Neural cell (in vitro differentiated cells): Measurements from ENCODE around the gene CCDC154. TPM values are rescaled to one million over a fixed set of nuclear protein-coding genes. Genes with fewer than 3 reads are reported as not detected.

Experiments used
- H2AFZ ChIP-seq: fragments of 200-600, 300-800 bp; sonication (generic), shearing (Covaris generic); 2 replicates; pipeline ENCODE4 v1.6.0; 2014; ENCODE audit warnings: low read depth, mild to moderate bottlenecking, antibody characterized with exemption, low read length, moderate library complexity
- H3F3A ChIP-seq: fragments of 200-600 bp; shearing (Covaris generic); 2 replicates; pipeline ENCODE4 v1.6.1; 2016; ENCODE audit warnings: mild to moderate bottlenecking, moderate library complexity, mixed read lengths, antibody characterized with exemption, low read length; ENCODE audit not compliant: insufficient read depth, poor library complexity, severe bottlenecking
- H3K27ac ChIP-seq: fragments of 200-600, 300-800 bp; sonication (generic), shearing (Covaris generic); 2 replicates; pipeline ENCODE4 v1.5.1; 2014; ENCODE audit warnings: mild to moderate bottlenecking, low read length, moderate library complexity
- H3K27me3 ChIP-seq: fragments of 300-800, 200-600 bp; sonication (generic), shearing (Covaris generic); 2 replicates; pipeline ENCODE4 v1.6.0; 2014; ENCODE audit warnings: mild to moderate bottlenecking, low read depth, low read length, moderate library complexity; ENCODE audit not compliant: insufficient read depth
- H3K36me3 ChIP-seq: fragments of 300-800, 200-600 bp; sonication (generic), shearing (Covaris generic); 2 replicates; pipeline ENCODE4 v1.5.1; 2014; ENCODE audit warnings: mild to moderate bottlenecking, antibody characterized with exemption, low read length, moderate library complexity; ENCODE audit not compliant: insufficient read depth
- H3K4me2 ChIP-seq: fragments of 300-800, 200-600 bp; sonication (generic), shearing (Covaris generic); 2 replicates; pipeline ENCODE4 v1.6.0; 2014; ENCODE audit warnings: mild to moderate bottlenecking, low read length
- H3K4me3 ChIP-seq: fragments of 300-800, 200-600 bp; sonication (generic), shearing (Covaris generic); 2 replicates; pipeline ENCODE4 v1.5.1; 2014; ENCODE audit warnings: mild to moderate bottlenecking, low read length, moderate library complexity
- H3K79me2 ChIP-seq: fragments of 200-600 bp; shearing (Covaris generic); replicated peaks from 2 replicates; pipeline ENCODE4 v1.6.0; 2014; ENCODE audit warnings: mild to moderate bottlenecking, low read length, moderate library complexity; ENCODE audit not compliant: insufficient read depth
- H3K9ac ChIP-seq: fragments of 300-800, 200-600 bp; sonication (generic), shearing (Covaris generic); 2 replicates; pipeline ENCODE4 v1.6.1; 2016; ENCODE audit warnings: mild to moderate bottlenecking, low read length, mixed read lengths
- H3K9me2 ChIP-seq: fragments of 200-600 bp; shearing (Covaris generic); 2 replicates; pipeline ENCODE4 v1.6.1; 2016; ENCODE audit warnings: mild to moderate bottlenecking, low read length, mixed read lengths; ENCODE audit not compliant: insufficient read depth
- H3K9me3 ChIP-seq: fragments of 200-600, 300-800 bp; sonication (generic), shearing (Covaris generic); 2 replicates; pipeline ENCODE4 v1.6.1; 2016; ENCODE audit warnings: mild to moderate bottlenecking, mixed run types, low read length, moderate library complexity, mixed read lengths
- H4K20me1 ChIP-seq: fragments of 200-600 bp; shearing (Covaris generic); 2 replicates; pipeline ENCODE4 v1.6.1; 2016; ENCODE audit warnings: mild to moderate bottlenecking, mixed run types; ENCODE audit not compliant: insufficient read depth
- CTCF ChIP-seq: fragments of 450-650 bp; IDR thresholded peaks from 2 replicates; pipeline ENCODE4 v1.5.1; 2014; ENCODE audit warnings: antibody characterized with exemption, mild to moderate bottlenecking, moderate library complexity; ENCODE audit not compliant: poor library complexity, severe bottlenecking
- EP300 ChIP-seq: fragments of 450-650 bp; conservative IDR thresholded peaks from 2 replicates; pipeline ENCODE4 v1.6.1; 2014; ENCODE audit warnings: antibody characterized with exemption, mild to moderate bottlenecking, moderate library complexity; ENCODE audit not compliant: poor library complexity, severe bottlenecking
- EZH2 ChIP-seq: fragments of 200-600, 300-800 bp; shearing (Covaris generic), sonication (generic); IDR thresholded peaks from 2 replicates; pipeline ENCODE4 v1.6.1; 2014; ENCODE audit warnings: antibody characterized with exemption, low read length, borderline replicate concordance, mild to moderate bottlenecking; ENCODE audit not compliant: insufficient read depth, poor library complexity, severe bottlenecking
- MXI1 ChIP-seq: fragments of 450-650 bp; conservative IDR thresholded peaks from 2 replicates; pipeline ENCODE4 v1.6.1; 2014; ENCODE audit warnings: antibody characterized with exemption, mild to moderate bottlenecking; ENCODE audit not compliant: poor library complexity, severe bottlenecking
- POLR2AphosphoS5 ChIP-seq: IDR thresholded peaks from 2 replicates; pipeline ENCODE4 v1.6.1; 2012
- RAD21 ChIP-seq: fragments of 450-650 bp; conservative IDR thresholded peaks from 2 replicates; pipeline ENCODE4 v1.6.1; 2014; ENCODE audit warnings: antibody characterized with exemption, mild to moderate bottlenecking, moderate library complexity
- REST ChIP-seq: IDR thresholded peaks from 2 replicates; pipeline ENCODE4 v1.6.1; 2012; ENCODE audit warnings: borderline replicate concordance
- SMC3 ChIP-seq: fragments of 450-650 bp; conservative IDR thresholded peaks from 2 replicates; pipeline ENCODE4 v1.6.1; 2014; ENCODE audit warnings: antibody characterized with exemption, mild to moderate bottlenecking, moderate library complexity; ENCODE audit not compliant: poor library complexity
- TAF1 ChIP-seq: IDR thresholded peaks from 2 replicates; pipeline ENCODE4 v1.6.1; 2012; ENCODE audit warnings: low read depth
- polyA plus RNA-seq: library from polyadenylated mRNA; depleted of rRNA; stranded (reverse); fragments of >200 nt; gene quantifications from 2 replicates; pipeline ENCODE4 v1.2.3, GENCODE V29; 2014

CCDC154 gene
- polyA plus RNA-seq, 1 donor from 2014 or later, result 3.3 TPM

- no peaks in the 10 kb centered on the region for H3K79me2 ChIP-seq
- no peaks in the 10 kb centered on the region for H3K36me3 ChIP-seq
- H3K9me3 ChIP-seq, result no peaks in the 10 kb centered on the region
- H3K27me3 ChIP-seq, result no peaks in the 10 kb centered on the region
- no peaks in the 10 kb centered on the region for H3K9me2 ChIP-seq
- H2AFZ ChIP-seq, result no peak overlapping the region
- no peak overlapping the region for H3K4me3 ChIP-seq
- TF ChIP-seq TAF1 (no peak), MXI1 (no peak), SMC3 (no peak), EZH2 (no peak)
- no peak overlapping the region for H3K4me2 ChIP-seq
- H3K27ac ChIP-seq, result no peak overlapping the region
- H3K9ac ChIP-seq, result no peak overlapping the region
- H4K20me1 ChIP-seq, result no peaks in the 10 kb centered on the region
- H3F3A ChIP-seq, result no peaks in the 10 kb centered on the region
These were observed 20.0 kb upstream of the CCDC154 start for GRCh38 chr16:1464196-1464893.

- no peaks in the 10 kb centered on the region for H3K36me3 ChIP-seq
These were observed 16.8 kb upstream of the CCDC154 start for GRCh38 chr16:1461146-1461545.

More at GRCh38 chr16:1461146-1461545, 16.8 kb upstream of the CCDC154 start:
- no peak overlapping the region for H3K9ac ChIP-seq
- H3K4me3 ChIP-seq, result no peak overlapping the region
- no peaks in the 10 kb centered on the region for H3F3A ChIP-seq
- TF ChIP-seq EP300, result no peak
- TF ChIP-seq TAF1, result no peak
- TF ChIP-seq REST, result no peak
- no peak for TF ChIP-seq RAD21
- no peak for TF ChIP-seq POLR2AphosphoS5
- TF ChIP-seq MXI1, result no peak
- TF ChIP-seq CTCF, result no peak
- no peak for TF ChIP-seq SMC3
- H3K4me2 ChIP-seq, result no peak overlapping the region
- no peaks in the 10 kb centered on the region for H3K9me3 ChIP-seq
- H4K20me1 ChIP-seq, result no peaks in the 10 kb centered on the region
- H3K9me2 ChIP-seq, result no peaks in the 10 kb centered on the region
- H3K27me3 ChIP-seq, result no peaks in the 10 kb centered on the region
- no peak overlapping the region for H3K27ac ChIP-seq
- no peaks in the 10 kb centered on the region for H3K79me2 ChIP-seq
- no peak overlapping the region for H2AFZ ChIP-seq
